ENCODE results near the gene TAF4. TPM values are rescaled to one million over a fixed set of nuclear protein-coding genes. Genes with fewer than 3 reads are reported as not detected.

Gene TAF4
- total RNA-seq, 1 experiment from 2014 or later, result 4.4 TPM

- DNase-seq (ENCODE audit: low read depth), result no peak
Measured at GRCh38 chr20:62044631-62045030, 21.1 kb downstream of the TAF4 start.

DNA sequence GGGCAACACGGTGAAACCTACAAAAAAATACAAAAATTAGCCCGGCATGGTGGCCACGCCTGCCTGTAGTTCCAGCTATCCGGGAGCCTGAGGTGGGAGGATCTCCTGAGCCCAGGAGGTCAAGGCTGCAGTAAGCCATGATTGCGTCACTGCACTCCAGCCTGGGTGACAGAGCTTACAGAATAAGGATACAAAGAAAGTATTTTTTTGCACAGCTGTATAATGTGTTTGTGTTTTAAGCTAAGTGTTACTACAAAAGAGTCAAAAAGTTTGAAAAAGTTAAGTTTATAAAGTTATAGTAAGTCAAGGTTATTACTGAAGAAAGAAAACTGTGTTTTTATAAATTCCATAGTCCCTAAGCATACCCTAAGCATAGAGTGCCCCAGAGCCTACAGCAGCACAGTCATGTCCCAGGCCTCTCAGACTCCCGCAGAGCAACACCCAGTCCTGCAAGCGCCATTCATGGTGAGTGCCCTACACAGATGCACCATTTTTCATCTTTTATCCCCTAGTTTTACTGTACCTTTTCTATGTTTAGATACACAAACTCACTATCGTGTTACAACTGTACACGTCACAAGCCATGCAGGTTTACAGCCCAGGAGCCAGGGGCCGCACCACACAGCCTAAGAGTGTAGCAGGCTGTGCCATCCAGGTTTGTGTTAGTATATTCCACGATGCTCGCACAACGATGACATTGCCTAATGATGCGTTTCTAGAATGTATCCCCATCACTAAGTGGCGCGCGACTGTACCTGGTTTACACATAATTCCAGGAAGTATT, 22.4 kb downstream of the TAF4 start:
- peak; percentile 8 for DNase-seq (ENCODE audit: low read depth)

- DNase-seq (ENCODE audit: low read depth), result no peak
Measured at GRCh38 chr20:62042025-62042820, 23.5 kb downstream of the TAF4 start.

DNA sequence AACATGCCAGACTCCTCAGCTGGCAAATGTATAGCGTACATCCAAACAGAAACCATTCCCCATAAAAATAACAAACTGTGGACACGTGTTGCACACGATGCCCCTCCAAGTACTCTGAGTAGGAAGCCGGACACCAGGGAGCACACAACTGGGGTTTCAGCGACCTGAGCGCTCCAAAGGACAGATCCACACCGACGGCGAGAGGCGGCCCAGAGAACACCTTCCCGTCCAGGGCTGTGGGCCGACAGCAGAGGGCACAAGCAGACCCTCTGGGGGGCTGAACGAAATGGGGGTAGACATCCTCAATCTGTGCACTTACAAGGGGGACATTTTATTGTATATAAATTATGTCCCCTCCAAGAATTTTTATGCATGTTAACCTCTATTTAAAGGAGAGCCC, 24.7 kb downstream of the TAF4 start:
- DNase-seq (ENCODE audit: low read depth), result no peak

DNA sequence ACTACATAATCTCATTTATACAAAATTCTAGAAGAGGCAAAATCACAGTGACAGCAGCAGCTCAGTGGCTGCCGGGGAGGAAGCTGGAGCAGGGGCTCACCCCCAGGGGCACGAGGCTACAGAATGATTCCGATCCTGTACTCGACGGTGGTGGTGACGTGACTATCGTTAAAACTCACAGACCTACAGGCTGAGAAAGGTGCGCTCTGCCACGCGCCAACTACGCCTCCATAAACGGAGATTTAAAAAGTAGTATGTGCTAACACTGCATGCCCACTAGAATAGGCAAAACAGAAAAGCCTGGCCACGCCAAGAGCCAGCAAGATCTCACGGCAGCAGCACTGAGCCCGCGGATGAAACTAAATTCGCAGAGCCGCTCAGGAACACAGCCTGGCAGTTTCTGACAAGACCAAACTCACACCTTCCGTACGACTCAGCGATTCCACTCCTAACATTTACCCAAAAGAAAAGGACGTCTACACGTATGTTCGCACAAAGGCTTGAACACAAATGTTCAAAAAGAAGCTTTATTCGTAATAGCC, 25.2 kb downstream of the TAF4 start:
- DNase-seq (ENCODE audit: low read depth), result no peak

DNA sequence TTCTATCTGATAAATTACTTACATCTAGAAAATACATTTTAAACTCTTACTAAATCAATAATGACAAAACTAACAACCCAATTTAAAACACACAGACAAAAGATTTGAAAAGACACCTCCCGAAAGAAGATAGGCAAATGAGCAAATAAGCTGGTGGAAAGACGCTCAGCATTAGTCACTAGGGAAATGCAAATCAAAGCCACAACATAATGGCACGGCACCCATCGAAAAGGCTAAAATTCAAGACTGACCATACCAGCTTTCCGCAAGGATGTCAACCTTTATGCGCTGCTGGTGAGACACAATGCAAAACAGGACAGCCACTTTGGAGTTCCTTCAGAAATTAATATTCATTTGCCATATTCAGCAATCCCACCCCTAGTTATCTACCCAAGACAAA, 25.9 kb downstream of the TAF4 start:
- no peak for DNase-seq (ENCODE audit: low read depth)

- DNase-seq (ENCODE audit: low read depth), result no peak
Measured at GRCh38 chr20:62032609-62033368, 32.9 kb downstream of the TAF4 start.

- DNase-seq (ENCODE audit: low read depth), result no peak
Measured at GRCh38 chr20:62031462-62032092, 34.1 kb downstream of the TAF4 start.

DNA sequence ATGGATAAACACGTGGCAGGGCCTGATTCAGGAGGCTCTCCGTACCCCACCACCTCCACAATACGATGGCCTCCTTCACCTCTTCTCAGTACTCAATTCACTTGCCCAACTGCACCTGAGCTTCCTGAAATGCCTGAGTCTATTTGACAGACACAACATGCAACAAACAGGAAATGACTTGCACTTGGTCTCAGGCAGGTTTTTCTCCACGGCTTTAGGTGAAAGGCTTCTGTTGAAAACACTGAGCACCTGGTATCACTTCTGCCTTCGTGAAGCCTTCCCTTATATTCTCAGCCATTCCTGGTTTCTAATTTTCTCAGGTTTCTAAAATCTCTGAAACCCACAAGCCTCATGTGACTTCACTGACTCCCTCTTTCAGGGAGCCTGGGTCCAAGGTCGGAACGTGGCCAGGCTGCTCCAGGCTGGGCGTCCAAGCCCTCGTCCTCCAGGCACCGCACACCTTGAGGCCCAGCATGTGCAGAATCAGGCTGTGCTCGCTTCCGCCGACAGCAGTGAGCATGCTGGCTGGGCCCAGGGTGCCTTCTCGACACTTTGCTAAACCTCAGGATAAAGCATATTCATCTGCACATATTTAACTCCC, 34.7 kb downstream of the TAF4 start:
- no peak for DNase-seq (ENCODE audit: low read depth)

GRCh38 chr20:62030357-62030756, 35.3 kb downstream of the TAF4 start:
- DNase-seq (ENCODE audit: low read depth), result no peak

DNA sequence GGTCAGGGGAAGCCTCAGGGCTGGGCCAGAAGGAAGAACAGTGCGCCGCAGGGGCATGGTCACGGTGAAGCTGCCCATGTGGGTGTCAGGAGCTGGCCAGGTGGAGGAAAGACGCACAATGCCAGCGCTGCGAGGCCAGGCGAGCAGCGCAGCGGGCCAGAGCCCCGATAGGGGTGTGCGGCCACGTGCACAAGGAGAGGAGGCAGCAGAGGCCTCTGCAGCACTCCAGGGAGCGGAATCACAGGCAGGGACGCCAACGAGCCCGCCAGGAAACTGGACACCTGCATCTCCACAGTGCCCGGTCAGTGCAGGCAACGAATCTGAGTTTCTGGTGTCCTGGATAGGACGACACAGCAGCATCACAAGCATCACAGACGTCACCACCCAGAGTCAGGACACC, 35.7 kb downstream of the TAF4 start:
- DNase-seq (ENCODE audit: low read depth), result no peak

- no peak for DNase-seq (ENCODE audit: low read depth)
Measured at GRCh38 chr20:62029296-62029695, 36.4 kb downstream of the TAF4 start.

DNA sequence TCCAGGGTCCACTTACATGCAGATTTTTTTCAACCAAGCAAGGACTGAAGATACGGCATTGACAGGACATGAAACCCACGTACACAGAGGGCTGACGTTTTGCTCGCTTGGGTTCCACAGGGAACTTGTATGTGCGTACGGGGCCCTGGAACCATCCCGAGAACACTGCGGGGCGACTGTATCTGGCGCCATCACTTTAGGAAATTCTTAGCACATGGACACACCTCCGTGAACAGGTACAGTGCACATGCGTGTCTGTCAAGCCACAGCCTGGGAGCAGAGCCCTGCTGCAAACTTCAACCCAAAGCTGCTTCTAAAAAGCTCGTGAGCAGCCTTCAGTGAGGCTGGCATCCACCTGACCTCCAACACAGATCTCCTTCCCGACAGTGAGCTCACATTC, 37.3 kb downstream of the TAF4 start:
- no peak for DNase-seq (ENCODE audit: low read depth)

- DNase-seq (ENCODE audit: low read depth), result no peak
Measured at GRCh38 chr20:62027698-62028321, 37.9 kb downstream of the TAF4 start.

GRCh38 chr20:62027116-62027515, 38.6 kb downstream of the TAF4 start:
- DNase-seq (ENCODE audit: low read depth), result no peak

GRCh38 chr20:62026564-62026856, 39.2 kb downstream of the TAF4 start:
- no peak for DNase-seq (ENCODE audit: low read depth)

- DNase-seq (ENCODE audit: low read depth), result no peak
Measured at GRCh38 chr20:62025832-62026563, 39.7 kb downstream of the TAF4 start.

DNA sequence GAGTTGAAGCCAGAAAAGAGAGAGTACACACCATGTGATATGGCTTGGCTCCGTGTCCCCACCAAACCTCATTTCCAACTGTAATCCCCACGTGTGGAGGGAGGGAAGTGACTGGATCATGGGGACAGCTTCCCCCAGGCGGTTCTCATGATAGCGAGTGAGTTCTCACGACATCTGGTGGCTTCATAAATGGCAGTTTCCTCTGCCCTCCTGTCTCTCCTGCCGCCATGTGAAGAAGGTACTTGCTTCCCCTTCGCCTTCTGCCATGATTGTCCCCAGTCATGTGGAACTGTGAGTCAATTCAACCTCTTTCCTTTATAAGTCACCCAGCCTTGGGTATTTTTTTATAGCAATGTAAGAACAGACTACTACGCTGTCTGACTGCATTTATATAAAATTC, 40.3 kb downstream of the TAF4 start:
- no peak for DNase-seq (ENCODE audit: low read depth)

DNA sequence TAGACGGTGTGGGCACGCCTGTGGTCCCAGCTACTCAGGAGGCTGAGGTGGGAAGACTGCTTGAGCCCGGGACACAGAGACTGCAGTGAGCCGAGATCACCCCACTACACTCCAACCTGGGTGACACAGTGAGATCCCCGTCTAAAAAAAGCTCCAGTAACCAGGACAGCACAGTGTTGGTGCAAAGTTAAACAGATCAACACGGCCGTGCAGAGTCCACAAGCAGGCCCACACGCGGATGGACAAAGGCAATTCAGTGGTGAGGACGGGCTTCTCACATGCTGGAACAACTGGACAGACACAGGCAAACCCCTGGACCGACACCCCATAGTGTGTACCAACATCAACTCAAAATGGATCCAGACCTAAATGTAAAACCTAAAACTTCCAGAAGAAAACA, 41.7 kb downstream of the TAF4 start:
- DNase-seq (ENCODE audit: low read depth), result no peak

- DNase-seq (ENCODE audit: low read depth), result no peak
Measured at GRCh38 chr20:62022575-62023139, 43.0 kb downstream of the TAF4 start.

Data from LHCN-M2 (cell line).